ENCODE results near the gene MIF4GD.
"Not testable (repeated sequence)": the region's sequence is repeated elsewhere in the genome, so short reads cannot be mapped to it uniquely, and the experiment has no call there.

DNA sequence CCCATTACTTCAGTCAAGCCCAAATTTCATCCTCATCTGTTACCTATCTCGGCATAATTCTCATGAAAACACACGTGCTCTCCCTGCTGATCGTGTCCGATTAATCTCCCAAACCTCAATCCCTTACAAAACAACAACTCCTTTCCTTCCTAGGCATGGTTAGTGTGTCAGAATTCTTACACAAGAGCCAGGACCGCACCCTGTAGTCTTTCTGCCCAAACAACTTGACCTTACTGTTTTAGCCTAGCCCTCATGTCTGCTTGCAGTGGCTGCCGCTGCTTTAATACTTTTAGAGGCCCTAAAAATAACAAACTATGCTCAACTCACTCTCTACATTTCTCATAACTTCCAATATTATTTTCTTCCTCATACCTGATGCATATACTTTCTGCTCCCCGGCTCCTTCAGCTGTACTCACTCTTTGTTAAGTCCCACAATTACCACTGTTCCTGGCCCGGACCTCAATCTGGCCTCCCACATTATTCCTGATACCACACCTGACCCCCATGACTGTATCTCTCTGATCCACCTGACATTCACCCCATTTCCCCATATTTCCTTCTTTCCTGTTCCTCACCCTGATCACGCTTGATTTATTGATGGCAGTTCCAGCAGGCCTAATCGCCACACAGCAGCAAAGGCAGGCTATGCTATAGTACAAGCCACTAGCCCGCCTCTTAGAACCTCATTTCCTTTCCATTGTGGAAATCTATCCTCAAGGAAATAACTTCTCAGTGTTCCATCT is 14.9 kb downstream of the MIF4GD start:
- TF ChIP-seq EZH2 (IDR thresholded peaks at IDR 0.05; ENCODE audit: insufficient read depth, poor library complexity, severe bottlenecking); EZH2phosphoT487 (IDR thresholded peaks at IDR 0.05; ENCODE audit: insufficient read depth, low read depth): not testable (repeated sequence)

Data from GM23248 (cell line).